Endodermal cell (in vitro differentiated cells): ENCODE measurements around the gene CD151. TPM values are rescaled to one million over a fixed set of nuclear protein-coding genes. Genes with fewer than 3 reads are reported as not detected.

Experiments
- DNase-seq: peaks from one replicate; pipeline ENCODE4 v3.0.0-alpha.2; 2017
- H3K27ac ChIP-seq: 2 replicates; pipeline ENCODE4 v1.5.1; 2013; ENCODE audit warnings: mild to moderate bottlenecking, low read depth, low read length, moderate library complexity
- H3K27me3 ChIP-seq: 2 replicates; pipeline ENCODE4 v1.6.1; 2013; ENCODE audit warnings: mild to moderate bottlenecking, low read length, moderate library complexity; ENCODE audit not compliant: insufficient read depth, control insufficient read depth, poor library complexity, severe bottlenecking
- H3K36me3 ChIP-seq: 2 replicates; pipeline ENCODE4 v1.7.0; 2013; ENCODE audit warnings: mild to moderate bottlenecking, low read length, moderate library complexity; ENCODE audit not compliant: control insufficient read depth, insufficient read depth
- H3K4me1 ChIP-seq: one replicate; pipeline ENCODE4 v1.7.0; 2013; ENCODE audit warnings: low read length; ENCODE audit not compliant: control insufficient read depth, insufficient read depth
- H3K4me3 ChIP-seq: 2 replicates; pipeline ENCODE4 v1.5.1; 2013; ENCODE audit warnings: mild to moderate bottlenecking, low read length, moderate library complexity
- H3K9ac ChIP-seq: 2 replicates; pipeline ENCODE4 v1.6.1; 2013; ENCODE audit warnings: mild to moderate bottlenecking, low read length, moderate library complexity; ENCODE audit not compliant: poor library complexity, severe bottlenecking; ENCODE audit errors: extremely low read depth
- H3K9me3 ChIP-seq: 2 replicates; pipeline ENCODE4 v1.6.1; 2013; ENCODE audit warnings: mild to moderate bottlenecking, low read length, moderate library complexity; ENCODE audit not compliant: control insufficient read depth
- H3K27ac Mint-ChIP-seq: 2 replicates; pipeline ENCODE4 v1.8.0; 2020; ENCODE audit warnings: mixed read lengths
- H3K27me3 Mint-ChIP-seq: 2 replicates; pipeline ENCODE4 v1.8.0; 2021; ENCODE audit warnings: mild to moderate bottlenecking, mixed read lengths; ENCODE audit not compliant: insufficient read depth
- H3K36me3 Mint-ChIP-seq: 2 replicates; pipeline ENCODE4 v1.8.0; 2020; ENCODE audit warnings: low read depth, mixed read lengths
- H3K4me1 Mint-ChIP-seq: 2 replicates; pipeline ENCODE4 v1.8.0; 2020; ENCODE audit warnings: mixed read lengths
- H3K4me3 Mint-ChIP-seq: 2 replicates; pipeline ENCODE4 v1.8.0; 2020; ENCODE audit warnings: mild to moderate bottlenecking, moderate library complexity, mixed read lengths
- H3K9me3 Mint-ChIP-seq: 2 replicates; pipeline ENCODE4 v1.8.0; 2020; ENCODE audit warnings: mild to moderate bottlenecking, mixed read lengths
- WGBS, 2 experiments: methylation state at CpG; one replicate each; pipeline versions ENCODE4 v1.1.5 to v1.1.7; 2013; ENCODE audit warnings: missing lambda C conversion rate in 2 of 2, mixed read lengths in 1 of 2; ENCODE audit not compliant: insufficient coverage in 1 of 2, insufficient read length in 1 of 2; 5-methylcytosine and 5-hydroxymethylcytosine counted together
- long read RNA-seq, 4 experiments: library from polyadenylated mRNA in 2 of 4; library from RNA in 1 of 4; library from capped mRNA in 1 of 4; stranded (forward) in 3 of 4; unstranded in 1 of 4; transcript quantifications; one replicate each; pipeline ENCODE4 v2.0.0, GENCODE V29; 2020 to 2021; ENCODE audit warnings: inconsistent platforms in 1 of 4
- polyA plus RNA-seq, 2 experiments: library from polyadenylated mRNA; stranded (reverse); fragments of 50-300 nt; gene quantifications; one replicate each; pipeline ENCODE4 v1.2.3, GENCODE V29; 2013
- total RNA-seq, 2 donors: library from RNA; stranded (reverse); fragmentation: NEBNext Ultra II Directional in 1 of 2; extraction: Animal tissue kit (Norgen Biotek cat#: 25700) in 1 of 2; gene quantifications; 2 replicates in 1 of 2; 3 replicates in 1 of 2; pipeline ENCODE4 v1.2.1, GENCODE V29; 2021
- TF ChIP-seq, protein P1 (sequence below): fragments of 200-600 bp; sonication (generic); conservative IDR thresholded peaks from 2 replicates; pipeline ENCODE4 v1.5.0; 2021; ENCODE audit warnings: antibody characterized with exemption, mild to moderate bottlenecking

CD151 gene
- 100 to 1,000 TPM; 139 to 165 TPM for total RNA-seq
- 153 TPM for polyA plus RNA-seq (2013, experiment 1 of 2)
- polyA plus RNA-seq (2013, experiment 2 of 2): 149 TPM
- long read RNA-seq, experiment 1, transcript CD151-203 (8 exons, 1,486 nt): major isoform, 17 of 94 reads
- long read RNA-seq, experiment 1, transcript CD151-202 (9 exons, 1,658 nt): minor isoform, 14 of 94 reads
- long read RNA-seq, experiment 1, partial matches to known transcripts: 47 of 94 reads
- long read RNA-seq, experiment 1, other reads (novel, unspliced or antisense): 9 of 94 reads
- long read RNA-seq, experiment 2, transcript CD151-202 (9 exons, 1,658 nt): minor isoform, 49 of 164 reads
- long read RNA-seq, experiment 2, transcript CD151-201 (9 exons, 1,545 nt): minor isoform, 8 of 164 reads
- long read RNA-seq, experiment 2, transcript CD151-203 (8 exons, 1,486 nt): major isoform, 64 of 164 reads
- long read RNA-seq, experiment 2, partial matches to known transcripts: 21 of 164 reads
- long read RNA-seq, experiment 2, other reads (novel, unspliced or antisense): 22 of 164 reads
- long read RNA-seq, experiment 3, transcript CD151-203 (8 exons, 1,486 nt): minor isoform, 52 of 191 reads
- long read RNA-seq, experiment 3, transcript CD151-202 (9 exons, 1,658 nt): major isoform, 87 of 191 reads
- long read RNA-seq, experiment 3, transcript CD151-201 (9 exons, 1,545 nt): minor isoform, 7 of 191 reads
- long read RNA-seq, experiment 3, transcript CD151-220 (8 exons, 1,835 nt): minor isoform, 5 of 191 reads
- long read RNA-seq, experiment 3, partial matches to known transcripts: 16 of 191 reads
- long read RNA-seq, experiment 3, other reads (novel, unspliced or antisense): 24 of 191 reads
- long read RNA-seq, experiment 4, transcript CD151-202 (9 exons, 1,658 nt): major isoform, 65 of 187 reads
- long read RNA-seq, experiment 4, transcript CD151-201 (9 exons, 1,545 nt): minor isoform, 8 of 187 reads
- long read RNA-seq, experiment 4, transcript CD151-203 (8 exons, 1,486 nt): minor isoform, 63 of 187 reads
- long read RNA-seq, experiment 4, partial matches to known transcripts: 31 of 187 reads
- long read RNA-seq, experiment 4, other reads (novel, unspliced or antisense): 17 of 187 reads

DNA sequence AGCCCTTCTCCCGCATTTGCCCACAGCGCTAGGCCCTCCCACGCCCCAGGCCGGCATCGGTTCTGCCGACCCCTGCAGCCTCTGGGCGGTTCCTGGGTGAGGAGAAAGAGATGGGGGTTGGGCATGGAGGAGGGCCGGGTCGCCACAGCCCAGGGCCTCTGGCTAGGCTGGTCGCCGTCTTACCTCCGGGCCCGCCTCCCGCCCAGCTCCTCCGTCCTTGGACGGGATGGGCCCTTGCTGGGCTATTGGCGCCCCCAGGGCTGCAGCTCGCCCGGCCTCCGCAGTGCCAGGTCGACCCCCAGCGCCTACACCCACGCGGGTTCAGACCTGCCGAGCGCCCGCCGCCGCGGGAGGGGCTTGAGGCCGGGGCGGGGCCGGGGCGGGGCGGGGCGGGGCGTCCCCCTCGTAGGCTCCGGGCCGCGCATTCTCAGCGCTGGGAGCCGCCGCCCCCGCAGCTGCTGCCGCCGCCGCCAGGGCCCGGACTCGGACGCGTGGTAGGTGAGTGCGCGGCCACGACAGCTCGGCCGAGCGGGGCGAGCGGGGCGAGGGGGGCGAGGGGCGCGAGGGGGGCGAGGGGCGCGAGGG is at the start of gene CD151:
TSS of gene CD151 (plus strand) at position 424 of the 585 bp plus-strand sequence. CDS start 3,118 bp downstream, outside the sequence.
- Histone ChIP-seq H3K36me3 (peaks cover 13% of the 10 kb centered on the region), H3K9ac (peak within 1 kb of the TSS; percentile 68), H3K4me3 (peak within 1 kb of the TSS; percentile 86), H3K27ac (no peak within 1 kb of the TSS), H3K4me1 (peaks cover 20% of the 10 kb centered on the region), H3K9me3 (no peaks in the 10 kb centered on the region), H3K27me3 (peaks cover 44% of the 10 kb centered on the region)
- 0% methylated on average over 3 to 51 of the region's 67 CpGs for WGBS, 2 experiments
- Mint-ChIP-seq H3K36me3 (peaks cover 10% of the 10 kb centered on the region), H3K4me1 (peaks cover 21% of the 10 kb centered on the region), H3K4me3 (peak within 1 kb of the TSS; percentile 59), H3K9me3 (no peaks in the 10 kb centered on the region), H3K27me3 (peaks cover 46% of the 10 kb centered on the region), H3K27ac (peak within 1 kb of the TSS; percentile 39)
- peak; percentile 92 for DNase-seq
- TF ChIP-seq, protein P1, sequence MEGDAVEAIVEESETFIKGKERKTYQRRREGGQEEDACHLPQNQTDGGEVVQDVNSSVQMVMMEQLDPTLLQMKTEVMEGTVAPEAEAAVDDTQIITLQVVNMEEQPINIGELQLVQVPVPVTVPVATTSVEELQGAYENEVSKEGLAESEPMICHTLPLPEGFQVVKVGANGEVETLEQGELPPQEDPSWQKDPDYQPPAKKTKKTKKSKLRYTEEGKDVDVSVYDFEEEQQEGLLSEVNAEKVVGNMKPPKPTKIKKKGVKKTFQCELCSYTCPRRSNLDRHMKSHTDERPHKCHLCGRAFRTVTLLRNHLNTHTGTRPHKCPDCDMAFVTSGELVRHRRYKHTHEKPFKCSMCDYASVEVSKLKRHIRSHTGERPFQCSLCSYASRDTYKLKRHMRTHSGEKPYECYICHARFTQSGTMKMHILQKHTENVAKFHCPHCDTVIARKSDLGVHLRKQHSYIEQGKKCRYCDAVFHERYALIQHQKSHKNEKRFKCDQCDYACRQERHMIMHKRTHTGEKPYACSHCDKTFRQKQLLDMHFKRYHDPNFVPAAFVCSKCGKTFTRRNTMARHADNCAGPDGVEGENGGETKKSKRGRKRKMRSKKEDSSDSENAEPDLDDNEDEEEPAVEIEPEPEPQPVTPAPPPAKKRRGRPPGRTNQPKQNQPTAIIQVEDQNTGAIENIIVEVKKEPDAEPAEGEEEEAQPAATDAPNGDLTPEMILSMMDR: peak; percentile 34

DNA sequence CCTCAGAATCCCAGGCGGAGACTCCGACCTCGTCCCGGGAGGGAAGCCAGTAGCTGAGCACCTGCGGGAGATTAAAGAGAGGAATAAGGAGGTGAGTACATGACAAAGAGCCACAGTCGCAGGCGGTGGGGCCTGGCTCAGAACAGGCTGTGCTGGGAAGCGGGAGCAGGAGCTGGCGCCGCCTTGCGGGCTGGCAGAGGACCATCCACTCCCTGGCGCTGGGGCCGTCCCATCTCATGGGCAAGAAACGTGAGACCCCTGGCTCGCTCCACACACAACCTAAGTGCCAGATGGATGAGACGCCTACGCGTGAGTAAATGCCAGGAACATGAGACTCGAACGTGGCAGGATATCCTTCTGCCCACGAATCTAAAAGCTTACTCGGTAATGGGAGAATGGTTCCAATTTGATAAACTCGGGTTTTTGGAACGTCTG is 49.2 kb upstream of the CD151 start:
- Histone ChIP-seq H3K36me3 (peaks cover 10% of the 10 kb centered on the region), H3K9ac (no peak overlapping the region), H3K27ac (no peak overlapping the region), H3K9me3 (no peaks in the 10 kb centered on the region), H3K4me1 (no peaks in the 10 kb centered on the region), H3K27me3 (no peaks in the 10 kb centered on the region), H3K4me3 (no peak overlapping the region)
- H3K27ac Mint-ChIP-seq: peak overlapping the region; percentile 58
- no peaks in the 10 kb centered on the region for H3K27me3 Mint-ChIP-seq
- H3K36me3 Mint-ChIP-seq: peaks cover 17% of the 10 kb centered on the region
- no peaks in the 10 kb centered on the region for H3K9me3 Mint-ChIP-seq
- DNase-seq: peak; percentile 98
- H3K4me3 Mint-ChIP-seq: peak overlapping the region; percentile 15
- TF ChIP-seq, protein P1: peak; percentile 95
- peaks cover 6% of the 10 kb centered on the region for H3K4me1 Mint-ChIP-seq
- 12 to 14% methylated on average over 20 to 24 of the region's 24 CpGs for WGBS, 2 experiments
